ENCODE data around the gene FGD5.

Gene FGD5

DNA sequence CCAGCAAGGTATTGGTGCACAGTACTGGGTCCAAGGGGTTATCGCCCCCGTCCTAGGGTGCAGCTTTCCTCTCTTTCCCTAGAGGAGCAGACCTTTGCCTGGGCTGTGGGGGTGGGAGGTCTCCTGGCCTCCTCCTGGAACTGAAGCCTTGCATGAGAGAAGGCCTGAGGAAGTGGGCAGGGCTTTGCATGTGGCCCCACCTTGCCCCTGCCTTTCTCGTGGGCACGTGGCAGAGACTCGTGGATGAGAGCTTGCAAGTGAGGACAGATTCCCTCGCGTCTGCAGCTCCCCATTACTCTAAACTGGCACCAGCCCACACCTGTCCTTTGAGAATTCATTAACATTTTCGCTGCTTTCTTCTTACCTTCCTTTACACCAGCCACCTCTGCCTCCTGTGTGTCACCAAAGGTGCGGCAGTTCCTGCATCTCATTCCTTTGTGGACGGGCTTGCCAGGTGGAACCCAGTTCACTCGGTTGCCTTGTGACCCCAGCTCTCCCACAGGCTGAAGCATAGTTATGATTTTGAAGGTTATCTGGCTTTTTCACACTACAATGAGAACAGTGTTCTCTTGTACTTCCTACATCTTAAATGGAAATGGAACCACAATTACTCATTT is 87.7 kb downstream of the FGD5 start:
- no peak for DNase-seq (ENCODE audit: low read depth)

DNA sequence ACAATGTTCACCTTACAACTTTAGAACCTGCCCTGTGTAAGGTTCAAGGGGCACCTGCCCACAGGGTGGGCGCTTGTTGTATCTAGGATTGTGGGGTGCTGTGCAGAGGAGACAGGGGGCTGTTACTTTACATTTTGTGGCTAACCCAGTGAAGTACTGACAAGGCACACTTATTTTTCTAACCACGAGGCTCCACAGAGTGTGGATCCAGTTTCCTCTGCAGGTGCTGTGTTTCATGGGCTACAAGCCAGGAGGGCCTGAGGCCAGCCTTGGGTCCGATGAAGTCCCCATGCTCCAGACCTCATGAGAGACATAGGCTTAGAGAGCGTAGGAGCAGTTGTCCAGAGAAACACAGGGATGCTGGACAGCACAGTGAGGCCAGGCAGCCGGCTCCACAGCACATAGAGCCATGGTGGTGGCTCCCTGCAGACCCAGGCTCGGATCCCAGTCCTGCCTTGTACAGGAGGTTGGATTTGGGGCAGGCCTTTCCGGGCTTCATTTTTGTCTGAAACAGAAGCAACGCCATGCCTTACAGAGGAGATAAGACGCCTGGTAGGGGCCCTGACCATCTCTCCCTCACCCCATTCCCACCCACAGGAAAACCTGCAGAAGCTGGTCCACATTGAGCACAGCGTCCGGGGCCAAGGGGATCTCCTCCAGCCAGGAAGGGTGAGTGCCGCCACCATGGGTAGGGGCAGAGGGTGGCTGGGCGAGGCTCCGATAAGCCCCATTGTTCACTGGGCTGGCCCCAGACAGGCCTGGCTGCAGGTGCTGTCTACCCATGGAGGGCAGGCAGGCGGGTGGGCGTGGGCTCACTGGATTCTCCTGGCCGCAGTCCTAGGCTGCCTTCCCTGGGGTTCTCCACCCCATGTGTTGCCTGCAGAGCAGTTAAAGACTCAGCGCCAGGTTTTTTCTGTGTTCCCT is 88.5 kb downstream of the FGD5 start:
- DNase-seq (ENCODE audit: low read depth), result no peak

GRCh38 chr3:14909250-14909649 is 90.5 kb downstream of the FGD5 start:
- no peak for DNase-seq (ENCODE audit: low read depth)

GRCh38 chr3:14911651-14912050 is 92.9 kb downstream of the FGD5 start:
- DNase-seq (ENCODE audit: low read depth), result no peak

DNA sequence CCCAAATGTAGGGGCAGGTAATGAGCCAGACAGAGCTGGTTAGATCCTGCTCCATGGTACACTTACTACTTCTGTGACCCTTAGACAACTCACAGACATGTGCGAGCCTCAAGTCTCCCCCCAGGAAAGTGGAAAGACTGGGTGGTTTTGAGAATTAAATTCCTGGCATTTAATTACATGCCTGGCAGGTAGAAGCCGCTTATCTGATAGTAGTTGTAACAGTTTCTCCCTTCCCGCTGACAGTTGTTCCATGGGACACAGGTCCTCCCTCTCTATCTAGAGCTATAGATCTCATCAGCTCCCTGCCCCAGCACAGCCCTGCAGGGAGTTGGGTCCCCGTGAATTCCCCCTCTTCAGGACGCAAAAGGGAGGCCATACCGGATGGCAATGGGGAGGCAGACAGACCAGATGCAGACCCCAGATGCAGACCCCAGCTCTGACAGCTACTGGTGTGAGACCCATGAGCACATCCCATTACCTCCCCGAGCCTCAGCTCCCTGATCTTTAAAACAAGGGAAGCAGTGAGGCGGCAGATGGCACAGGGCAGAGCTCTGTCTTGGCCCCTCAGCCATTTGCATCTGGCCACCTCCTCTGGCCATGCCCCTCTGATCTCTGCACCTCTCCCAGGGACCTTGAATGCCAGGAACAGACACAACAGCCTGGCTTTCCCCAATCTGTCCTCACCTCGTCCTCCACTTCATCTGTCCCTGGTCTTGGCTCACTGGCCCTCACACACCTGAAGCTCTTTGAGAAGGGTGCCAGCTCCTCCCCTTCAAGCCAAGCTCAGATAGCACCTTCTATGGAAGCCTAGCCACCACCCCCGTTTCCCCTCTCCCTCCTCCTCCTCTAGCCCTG is 94.5 kb downstream of the FGD5 start:
- DNase-seq (ENCODE audit: low read depth), result no peak

- DNase-seq (ENCODE audit: low read depth), result no peak
Measured at GRCh38 chr3:14913926-14914778, 95.4 kb downstream of the FGD5 start.

DNA sequence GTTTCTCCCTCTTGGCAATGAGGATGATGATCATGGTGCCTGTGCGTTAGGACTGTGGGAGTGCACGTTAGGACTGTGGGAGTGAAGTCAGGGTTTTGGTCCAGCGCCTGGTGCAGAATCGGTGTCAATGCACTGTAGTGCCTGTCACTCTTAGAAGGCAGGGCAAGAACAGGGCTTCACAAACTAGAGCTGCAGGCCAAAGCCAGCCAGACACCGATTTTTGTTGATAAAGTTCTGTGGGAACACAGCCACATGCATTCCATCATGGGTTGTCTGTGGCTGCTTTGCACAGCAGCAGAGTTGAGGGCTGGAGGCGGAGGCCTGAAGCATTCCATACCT is 96.0 kb downstream of the FGD5 start:
- DNase-seq (ENCODE audit: low read depth), result no peak

- DNase-seq (ENCODE audit: low read depth), result no peak
Measured at GRCh38 chr3:14915636-14916222, 97.0 kb downstream of the FGD5 start.

DNA sequence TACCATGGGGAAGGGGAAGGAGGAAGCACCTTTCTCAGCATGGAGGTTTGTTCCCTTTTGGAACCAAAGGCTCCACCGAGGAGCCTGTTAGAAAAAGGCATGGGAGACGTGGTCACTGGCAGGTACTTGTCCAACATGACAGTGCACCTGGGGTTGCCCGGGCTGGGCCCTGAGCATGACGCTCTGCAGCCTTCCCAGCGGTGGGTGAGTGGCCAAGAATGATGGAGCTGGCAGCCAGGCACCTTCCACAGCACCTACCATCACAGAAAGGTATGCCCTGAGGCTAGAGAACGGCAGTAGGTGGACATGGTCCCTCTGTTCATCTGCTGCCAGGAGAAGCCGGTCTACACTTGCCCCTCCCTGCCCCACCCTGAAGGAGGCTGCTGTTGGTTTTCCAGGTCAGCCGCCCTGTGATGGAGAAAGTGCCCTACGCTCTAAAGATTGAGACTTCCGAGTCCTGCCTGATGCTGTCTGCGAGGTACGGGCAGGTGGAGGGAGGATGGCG is 99.6 kb downstream of the FGD5 start:
- no peak for DNase-seq (ENCODE audit: low read depth)

- no peak for DNase-seq (ENCODE audit: low read depth)
Measured at GRCh38 chr3:14920536-14920935, 101.8 kb downstream of the FGD5 start.

DNA sequence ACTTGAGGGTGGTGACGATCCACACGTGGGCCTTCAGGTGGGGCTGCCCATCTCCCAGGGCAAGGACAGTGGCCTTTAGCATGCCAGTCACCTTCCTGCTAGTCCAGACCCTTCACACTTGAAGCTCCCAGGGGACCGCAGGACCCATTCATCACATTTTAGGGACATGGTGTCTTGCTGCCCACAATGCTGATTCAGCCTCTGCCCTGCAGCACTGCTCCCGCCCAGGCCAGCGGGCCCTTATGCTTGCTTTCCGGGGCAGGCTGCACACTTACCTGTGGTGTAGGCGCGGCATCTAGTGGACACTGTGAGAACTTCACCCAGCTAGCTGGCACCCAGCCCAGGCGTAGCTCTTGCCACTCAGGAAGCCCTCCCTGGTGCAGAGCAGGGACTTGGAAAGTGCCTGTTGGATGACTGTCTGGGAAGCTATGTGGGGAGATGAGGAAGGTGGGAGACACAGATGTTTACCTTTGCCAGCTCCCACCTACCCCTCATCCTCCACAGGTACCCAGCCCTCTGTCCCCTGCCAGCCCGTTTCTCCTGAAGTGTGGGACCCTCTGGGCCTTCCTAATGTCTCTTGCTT is 102.4 kb downstream of the FGD5 start:
- DNase-seq (ENCODE audit: low read depth), result peak; percentile 65

DNA sequence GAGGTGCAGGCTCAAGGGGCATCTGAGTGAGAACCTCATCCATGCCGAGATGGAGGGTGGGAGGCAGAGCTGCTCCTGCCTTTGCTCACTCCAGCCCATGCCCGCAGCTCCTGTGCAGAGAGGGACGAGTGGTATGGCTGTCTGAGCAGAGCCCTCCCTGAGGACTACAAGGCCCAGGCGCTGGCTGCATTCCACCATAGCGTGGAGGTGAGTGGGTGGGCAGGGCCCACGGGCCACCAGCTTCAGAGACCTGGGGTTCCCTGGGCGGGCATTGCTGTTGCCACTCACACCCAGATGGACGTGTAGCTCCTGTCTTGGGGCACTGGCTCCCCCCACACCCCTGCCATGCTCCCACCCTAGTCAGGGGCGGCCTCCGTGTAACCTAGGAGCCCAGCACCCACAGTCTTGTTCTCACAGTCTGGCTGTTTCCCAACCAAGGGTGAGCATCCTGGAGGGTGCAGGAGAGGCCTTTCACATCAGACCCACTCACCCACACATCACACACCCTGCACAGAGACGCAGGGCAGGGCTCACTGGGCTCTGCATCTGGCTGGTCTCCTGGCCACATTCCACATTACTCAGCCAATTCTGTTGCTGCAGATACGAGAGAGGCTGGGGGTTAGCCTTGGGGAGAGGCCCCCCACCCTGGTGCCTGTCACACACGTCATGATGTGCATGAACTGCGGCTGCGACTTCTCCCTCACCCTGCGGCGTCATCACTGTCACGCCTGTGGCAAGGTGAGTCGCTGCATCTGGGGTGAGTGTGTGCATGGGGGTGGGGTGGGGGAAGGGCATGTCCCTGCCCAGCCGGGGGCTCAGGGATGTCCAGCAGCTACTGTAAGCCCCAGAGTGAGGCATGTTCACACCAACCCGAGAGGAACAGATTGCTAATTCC is 103.3 kb downstream of the FGD5 start:
- no peak for DNase-seq (ENCODE audit: low read depth)

DNA sequence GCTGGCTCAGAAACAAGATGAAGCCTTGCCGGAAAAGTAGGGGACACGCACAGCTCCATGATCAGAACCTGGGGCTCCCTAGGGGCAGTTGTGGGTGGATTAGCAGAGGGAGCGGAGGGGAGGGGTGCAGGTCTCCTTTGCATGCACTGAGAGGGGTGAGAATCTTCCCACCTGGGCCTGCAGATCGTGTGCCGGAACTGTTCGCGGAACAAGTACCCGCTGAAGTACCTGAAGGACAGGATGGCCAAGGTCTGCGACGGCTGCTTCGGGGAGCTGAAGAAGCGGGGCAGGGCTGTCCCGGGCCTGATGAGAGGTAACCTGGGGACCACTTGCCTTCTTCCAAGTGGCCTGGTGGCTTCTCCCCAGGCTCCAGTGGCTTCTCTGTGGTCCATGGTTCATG is 104.1 kb downstream of the FGD5 start:
- DNase-seq (ENCODE audit: low read depth), result no peak

DNA sequence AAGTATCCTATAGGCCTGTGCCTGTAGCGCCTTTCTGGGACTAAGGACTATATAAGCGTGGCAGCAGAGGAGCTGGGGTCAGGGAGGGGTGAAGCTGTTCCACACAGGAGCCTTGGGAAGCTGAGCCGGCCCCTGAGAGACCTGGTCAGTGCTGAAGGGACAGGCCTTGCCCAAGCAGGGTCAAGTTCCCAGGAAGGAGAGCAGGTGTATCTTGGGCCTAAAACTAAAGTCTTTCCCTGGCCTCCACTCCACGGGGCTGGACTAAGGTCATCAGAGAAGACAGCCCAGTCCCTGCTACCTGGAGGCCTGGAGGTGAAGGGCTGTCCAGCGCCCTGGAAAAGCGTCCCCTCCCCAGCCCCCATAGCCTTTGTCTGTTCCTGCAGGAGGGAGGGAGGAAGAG is 104.7 kb downstream of the FGD5 start:
- no peak for DNase-seq (ENCODE audit: low read depth)

GRCh38 chr3:14925729-14926591 is 107.2 kb downstream of the FGD5 start:
- DNase-seq (ENCODE audit: low read depth), result no peak

GRCh38 chr3:14926592-14926991 is 107.8 kb downstream of the FGD5 start:
- no peak for DNase-seq (ENCODE audit: low read depth)

DNA sequence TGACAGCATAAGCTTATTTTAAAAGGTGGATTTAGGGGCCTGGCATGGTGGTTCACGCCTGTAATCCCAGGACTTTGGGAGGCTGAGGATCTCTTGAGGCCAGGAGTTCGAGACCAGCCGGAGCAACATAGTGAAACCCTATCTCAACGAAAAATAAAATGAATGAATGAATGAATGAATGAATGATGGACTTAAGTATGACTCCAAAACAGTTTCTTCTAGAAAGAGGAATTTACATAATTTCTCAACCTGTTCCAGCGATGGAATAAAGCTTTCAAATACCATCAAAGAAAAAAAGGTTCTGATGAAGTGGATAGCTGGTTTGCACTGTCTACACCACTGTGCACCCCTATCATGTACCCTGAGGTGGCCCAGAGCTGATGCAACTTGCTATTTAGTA is 108.5 kb downstream of the FGD5 start:
- no peak for DNase-seq (ENCODE audit: low read depth)

- no peak for DNase-seq (ENCODE audit: low read depth)
Measured at GRCh38 chr3:14929310-14930074, 110.7 kb downstream of the FGD5 start.
